ENCODE measurements around the gene QRICH1.

The QRICH1 gene

DNA sequence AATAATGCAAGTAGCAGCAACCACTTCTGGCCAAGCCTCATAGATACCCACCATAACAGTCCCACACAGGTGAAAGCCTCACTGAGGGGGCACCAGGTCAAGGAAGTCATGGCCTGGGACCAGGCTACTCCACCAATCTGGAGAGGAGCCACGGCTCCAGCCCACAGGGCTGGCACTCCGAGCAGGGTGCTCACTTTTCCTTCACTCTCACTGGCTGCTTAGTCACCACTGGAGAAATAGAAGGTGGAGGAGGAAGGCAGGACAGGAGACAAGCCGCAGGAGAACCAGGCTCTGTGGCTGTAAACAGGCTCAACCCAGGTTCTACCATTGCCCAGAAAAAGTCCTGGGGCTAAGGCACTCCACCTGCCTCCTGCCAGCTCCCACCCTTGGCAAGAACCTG, 25.6 kb upstream of the QRICH1 start:
- no peak for DNase-seq (ENCODE audit: low read depth)

DNA sequence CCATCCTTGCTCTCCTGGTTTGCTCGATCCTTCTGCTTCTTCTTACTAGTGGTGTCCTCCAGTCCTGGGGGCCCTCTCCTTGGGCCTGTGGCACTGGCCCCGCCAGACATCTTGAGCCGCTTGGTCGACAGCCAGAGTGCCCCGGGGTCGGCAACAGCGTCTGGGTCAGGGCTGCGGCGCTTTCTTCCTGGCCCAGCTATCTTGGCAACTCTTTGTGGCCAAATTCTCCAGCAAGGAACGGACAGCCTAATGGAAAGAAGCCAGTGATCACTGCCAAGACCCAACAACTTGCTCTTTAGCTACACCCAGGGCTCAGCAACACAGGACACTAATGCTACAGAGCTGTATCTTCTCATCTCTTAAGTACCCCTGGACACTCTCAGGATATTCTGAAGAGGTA, 25.2 kb upstream of the QRICH1 start:
- DNase-seq (ENCODE audit: low read depth) = no peak

DNA sequence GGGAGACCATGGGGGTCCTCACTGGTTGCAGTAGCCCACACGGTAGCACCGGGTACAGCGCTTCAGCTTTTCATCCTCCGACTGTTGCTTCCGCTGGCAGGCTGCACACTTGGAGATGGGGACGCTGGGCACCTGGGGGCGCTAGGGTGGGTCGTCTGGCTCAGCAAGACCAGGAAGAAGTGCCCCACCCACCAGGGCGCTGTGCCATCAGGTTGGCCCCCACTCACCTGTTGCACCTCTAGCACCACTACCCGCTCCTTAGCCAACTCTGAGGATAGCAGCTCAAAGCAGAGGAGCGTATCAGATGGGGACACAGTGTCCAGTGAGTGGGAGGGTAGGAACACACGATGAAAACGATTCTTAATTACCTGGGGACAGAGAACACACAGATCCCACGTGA, 18.4 kb upstream of the QRICH1 start:
- DNase-seq (ENCODE audit: low read depth) = no peak

DNA sequence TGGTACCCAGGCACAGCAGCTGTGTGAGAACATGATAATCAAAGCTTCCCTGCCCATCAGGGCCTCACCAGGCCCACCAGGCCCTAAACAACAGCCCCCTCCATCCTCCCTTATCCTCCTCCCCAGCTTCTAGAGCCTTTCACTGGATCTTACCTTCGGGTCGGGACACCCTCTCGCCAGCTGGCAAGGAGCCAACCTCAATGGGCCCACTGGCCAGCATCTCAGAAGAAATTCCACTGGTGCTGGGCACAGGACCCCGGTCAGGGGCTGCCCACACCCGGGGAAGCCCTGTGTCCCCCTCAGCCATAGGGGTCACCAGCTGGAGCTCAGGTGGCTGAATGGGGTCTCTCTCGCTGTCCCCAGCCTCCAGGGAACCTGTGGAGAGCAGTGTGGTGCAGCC, 17.5 kb upstream of the QRICH1 start:
- DNase-seq (ENCODE audit: low read depth) = no peak

DNA sequence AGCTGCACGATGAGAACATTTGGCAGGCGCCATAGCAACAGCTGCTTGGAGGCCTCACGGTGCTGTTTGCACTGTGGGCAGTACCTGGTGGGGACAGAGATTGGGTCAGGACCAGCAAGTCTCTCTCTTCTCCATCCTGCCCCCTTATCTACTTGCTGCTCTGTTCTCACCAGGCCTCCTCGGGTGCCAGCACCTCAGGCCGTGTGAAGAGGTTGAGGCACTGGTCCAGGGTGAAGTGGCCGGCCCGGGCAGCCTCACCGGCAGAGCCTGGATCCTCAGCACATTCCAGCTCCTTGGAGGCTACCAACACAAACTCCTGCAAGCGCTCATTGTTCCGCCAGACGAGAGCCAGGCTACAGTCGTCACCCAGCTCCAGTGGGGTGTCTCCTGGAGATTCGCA, 16.9 kb upstream of the QRICH1 start:
- DNase-seq (ENCODE audit: low read depth) = no peak

DNA sequence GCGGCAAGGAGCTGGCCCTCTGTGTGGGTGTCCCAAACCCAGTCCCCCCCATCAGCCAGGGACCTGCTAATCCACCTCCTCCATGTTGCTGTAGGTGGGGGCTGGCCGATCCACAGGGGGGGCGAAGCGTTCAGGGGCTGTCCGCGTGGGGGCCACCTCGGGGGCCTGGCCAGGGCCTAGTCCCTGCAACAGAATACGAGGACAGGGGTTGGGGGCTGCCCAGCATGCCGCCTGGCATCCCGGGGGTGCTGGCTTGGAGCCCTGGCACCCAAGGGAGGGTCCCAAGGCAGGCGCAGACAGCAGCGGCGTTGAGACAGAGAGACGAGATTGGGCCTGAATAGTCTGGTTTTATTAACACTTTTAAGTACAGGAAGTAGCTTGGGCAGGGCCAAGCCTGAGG, 14.5 kb upstream of the QRICH1 start:
- no peak for DNase-seq (ENCODE audit: low read depth)

DNA sequence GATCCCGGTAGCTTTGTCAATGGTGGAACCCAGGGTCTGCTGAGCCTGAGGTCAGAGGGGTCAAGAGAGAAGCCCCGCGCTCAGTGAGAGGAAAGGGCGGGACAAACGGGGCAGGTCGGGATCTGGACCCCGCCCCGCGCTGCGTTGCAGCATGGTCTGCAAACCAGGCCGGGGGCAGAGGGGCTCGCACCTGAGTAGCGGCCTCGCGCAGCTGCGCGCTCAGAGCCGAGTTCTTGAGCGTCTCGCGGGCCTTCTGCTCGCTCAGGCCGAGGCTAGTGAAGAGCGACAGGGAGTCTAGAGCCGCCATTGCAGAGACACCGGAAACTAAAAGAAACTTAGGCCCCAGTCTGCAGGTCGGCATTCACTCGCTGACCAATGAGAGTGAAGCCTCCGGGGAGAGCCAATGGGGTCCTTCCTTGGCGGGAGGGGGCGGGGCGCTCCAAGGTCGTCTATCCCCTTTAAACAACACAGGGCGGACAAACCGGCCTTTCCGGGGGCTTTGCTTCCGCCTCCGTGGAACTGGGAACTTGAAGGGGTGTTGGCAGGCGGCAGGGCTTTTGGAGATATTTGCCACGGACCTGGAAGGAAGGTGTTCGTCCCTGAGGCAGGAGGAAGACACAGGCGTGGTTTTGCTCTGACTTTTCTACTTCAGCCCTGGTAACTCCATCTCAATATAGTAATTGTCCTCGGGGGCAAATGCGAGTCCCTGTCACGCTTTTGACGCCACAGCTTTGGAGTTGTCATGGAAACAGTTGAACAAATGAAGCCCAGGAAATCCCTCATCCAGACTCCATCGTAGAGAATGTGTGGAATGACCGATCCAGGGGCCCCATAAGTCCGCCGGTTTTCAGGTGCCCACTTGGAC, 10.8 kb upstream of the QRICH1 start, which contains the start of gene QARS1:
Gene QARS1 (minus strand): TSS at position 331 of the 865 bp plus-strand sequence. CDS start 24 bp downstream, at position 307.
- DNase-seq (ENCODE audit: low read depth) = peak; percentile 81

DNA sequence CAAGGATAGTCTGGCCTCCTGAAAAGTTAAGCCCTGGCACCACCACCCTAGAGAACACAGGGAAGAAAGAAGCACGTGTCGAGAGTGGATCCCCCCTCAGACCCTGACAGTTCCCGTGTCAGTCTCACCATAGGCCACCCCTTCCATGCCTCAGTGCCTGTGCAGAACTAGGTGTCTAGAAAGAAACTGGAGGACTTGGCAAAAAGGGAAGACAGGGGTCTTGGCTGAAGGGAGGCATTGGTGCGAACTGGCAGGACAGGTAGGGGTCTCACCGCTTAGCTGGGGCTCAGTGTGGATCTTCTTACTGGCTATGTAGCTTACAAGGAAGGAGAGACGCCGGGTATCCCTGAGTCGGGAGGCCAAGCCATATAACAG, 10.2 kb upstream of the QRICH1 start:
- no peak for DNase-seq (ENCODE audit: low read depth)

DNA sequence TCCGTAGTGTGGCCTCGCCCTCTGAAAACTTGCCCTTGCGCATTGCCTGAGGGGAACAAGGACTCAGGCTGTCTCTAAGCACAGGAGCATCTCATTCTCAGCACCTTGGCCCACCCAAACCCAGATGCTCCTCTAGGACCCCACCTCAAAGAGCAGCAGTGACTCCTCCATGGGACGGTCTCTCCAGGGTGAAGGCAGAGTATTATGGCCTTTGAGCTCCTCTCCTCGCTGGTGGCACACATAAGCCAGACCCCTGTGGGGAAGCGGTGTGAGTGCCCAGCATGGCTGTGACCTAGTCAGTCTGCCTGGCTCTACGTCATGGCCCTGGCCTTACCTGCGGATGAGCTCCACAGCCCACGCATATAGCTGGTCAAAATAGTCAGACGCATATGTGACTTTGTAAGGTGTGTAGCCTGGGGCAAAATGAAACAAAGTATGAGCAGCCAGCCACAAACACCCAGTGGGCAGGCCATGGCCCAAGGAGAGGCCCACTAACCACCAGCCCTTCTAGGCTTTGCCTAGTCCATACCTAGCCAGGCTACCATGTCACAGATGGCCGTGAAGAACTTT, 6.3 kb upstream of the QRICH1 start:
- DNase-seq (ENCODE audit: low read depth) = no peak

DNA sequence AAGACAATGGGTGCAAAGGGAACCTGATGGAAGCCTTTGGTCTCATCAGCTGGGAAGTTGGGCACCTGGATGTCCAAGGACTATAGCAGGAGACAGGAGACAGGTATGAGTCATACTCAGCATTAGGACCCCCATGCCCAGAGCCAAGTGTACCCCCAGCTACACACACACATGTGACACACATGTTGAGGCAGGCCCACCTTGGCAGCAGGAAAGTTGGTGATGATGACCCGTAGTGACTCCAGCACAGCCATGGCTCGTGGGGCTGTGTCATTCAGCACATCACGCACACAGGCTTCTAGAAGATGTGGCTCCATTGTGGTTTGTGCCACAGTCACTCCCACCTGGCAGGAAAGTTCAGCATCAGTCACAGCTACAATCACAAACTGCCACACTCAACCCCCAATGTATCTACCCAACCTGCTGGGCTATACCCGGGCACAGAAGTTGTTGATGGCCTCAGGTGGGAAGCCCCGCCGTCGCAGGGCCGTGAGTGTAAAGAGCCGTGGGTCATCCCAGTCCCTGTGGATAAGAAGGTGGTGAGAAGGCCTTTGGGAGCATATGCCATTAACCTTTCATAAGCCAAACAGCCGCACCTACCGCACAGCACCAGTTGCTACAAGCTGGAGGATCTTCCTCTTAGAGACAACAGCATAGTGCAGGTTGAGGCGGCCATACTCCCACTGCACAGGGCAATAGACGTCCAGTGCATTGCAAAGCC, 5.2 kb upstream of the QRICH1 start:
- no peak for DNase-seq (ENCODE audit: low read depth)

DNA sequence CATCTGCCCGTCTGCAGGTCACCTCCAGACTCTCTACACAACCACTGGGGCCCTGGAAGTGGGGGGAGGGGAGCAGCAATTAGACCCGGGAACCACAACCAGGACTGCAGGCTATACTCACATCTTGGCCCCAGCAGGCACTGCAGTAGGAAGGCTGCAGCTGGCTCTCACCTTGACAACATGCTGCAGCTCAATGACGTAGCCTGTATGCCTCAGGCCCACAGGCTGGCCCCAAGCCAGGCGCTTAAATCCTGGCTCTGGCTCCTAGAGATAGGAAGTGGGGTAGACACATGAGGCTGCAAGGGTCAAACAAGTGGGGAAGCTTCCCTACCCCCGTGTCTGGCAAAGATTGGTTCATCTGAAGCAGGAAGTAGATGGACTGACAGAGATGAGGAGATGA, 4.6 kb upstream of the QRICH1 start:
- DNase-seq (ENCODE audit: low read depth) = no peak

DNA sequence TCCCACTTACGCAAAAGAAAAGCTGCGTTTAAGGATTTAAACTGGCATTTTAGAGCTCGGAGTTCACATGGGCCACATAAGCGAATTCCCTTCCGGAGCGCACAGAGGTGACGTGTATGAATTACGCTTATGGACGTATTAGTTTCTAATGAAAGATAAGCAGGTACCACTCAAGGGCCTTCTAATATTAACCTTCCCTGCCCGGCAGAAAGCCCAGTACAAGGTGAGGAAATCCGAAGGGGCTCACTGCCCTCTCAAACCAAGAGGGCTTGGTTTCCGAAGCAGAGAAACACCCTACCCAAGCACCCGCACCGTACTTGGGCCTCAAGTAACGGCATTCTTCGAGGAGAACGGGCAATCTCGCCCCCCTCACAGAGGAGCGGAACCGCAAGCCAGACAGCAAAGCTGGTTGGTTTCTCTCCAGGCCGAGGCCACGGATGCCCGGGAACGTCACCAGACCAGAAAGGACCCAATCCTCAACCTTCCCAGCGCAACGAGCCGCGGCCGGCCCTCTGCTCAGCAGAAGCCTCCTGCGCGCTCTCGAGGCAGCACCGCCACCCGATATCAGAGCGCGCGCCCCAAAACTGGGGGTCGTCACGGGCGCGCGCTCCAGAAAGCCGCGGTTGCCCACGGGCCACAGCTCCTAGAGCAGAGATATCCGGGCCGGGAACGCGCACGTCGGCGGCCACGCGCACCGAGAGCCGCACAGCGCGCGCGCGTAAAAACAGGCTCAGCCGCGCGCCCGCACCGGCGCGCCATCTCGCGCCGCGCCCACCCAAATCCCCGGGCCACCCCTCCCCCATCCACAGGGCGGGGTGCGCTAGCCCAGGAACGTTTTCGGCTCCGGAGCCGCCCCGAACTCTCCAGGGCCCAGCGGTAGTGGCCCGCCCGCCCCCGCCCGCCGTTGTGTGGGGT, 676 bp downstream of the QRICH1 start:
- peak; percentile 59 for DNase-seq (ENCODE audit: low read depth)

DNA sequence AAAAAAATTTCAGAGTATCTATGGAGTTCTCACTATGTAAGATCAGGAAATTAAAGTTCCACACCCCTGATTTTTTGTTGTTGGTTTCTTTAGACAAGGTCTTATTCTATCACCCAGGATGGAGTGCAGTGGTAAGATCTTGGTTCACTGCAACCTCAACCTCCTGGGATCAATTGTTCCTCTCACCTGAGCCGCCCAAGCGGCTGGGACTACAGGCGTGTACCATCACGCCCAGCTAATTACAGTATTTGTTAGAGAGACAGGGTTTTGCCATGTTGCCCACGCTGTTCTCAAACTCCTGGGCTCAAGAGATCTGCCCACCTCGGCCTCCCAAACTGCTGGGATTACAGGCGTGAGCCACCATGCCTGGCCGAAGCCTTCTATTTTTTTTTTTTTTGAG, 12.4 kb downstream of the QRICH1 start:
- no peak for DNase-seq (ENCODE audit: low read depth)

DNA sequence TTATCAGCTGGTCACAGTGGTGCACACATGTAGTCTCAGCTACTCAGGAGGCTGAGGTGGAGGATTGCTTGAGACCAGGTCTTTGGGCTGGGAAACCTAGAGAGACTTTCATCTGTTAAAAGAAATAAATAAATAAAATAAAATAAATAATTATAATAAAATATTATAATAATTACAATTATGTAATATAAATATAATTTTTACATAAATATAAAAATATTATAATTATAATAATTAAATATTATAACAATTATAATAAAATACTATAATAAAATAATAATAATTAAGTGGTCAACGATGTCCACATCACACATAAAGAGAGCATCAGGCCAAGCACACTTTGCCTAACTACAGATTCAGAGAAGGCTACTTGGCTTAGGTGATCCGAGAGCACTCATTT, 14.6 kb downstream of the QRICH1 start:
- DNase-seq (ENCODE audit: low read depth) = no peak

DNA sequence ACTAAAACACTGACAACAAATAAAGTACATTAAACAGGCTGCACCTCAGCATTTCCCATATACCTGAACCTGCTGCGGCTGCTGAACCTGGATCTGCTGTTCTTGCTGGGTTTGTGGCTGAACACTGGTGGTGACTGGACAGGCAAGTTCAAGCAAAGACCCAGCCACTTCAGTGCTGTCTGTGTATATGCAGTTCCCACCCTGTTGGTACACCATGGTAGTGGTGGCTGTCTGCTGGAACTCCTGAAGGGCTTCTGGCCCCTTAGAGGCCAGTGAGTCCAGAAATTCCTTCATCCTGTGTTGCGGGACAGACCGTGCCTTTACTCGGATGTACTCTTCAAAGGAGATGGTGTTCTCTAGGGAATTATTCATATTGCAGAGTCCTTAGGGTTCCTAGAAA, 17.2 kb downstream of the QRICH1 start:
- DNase-seq (ENCODE audit: low read depth) = no peak

DNA sequence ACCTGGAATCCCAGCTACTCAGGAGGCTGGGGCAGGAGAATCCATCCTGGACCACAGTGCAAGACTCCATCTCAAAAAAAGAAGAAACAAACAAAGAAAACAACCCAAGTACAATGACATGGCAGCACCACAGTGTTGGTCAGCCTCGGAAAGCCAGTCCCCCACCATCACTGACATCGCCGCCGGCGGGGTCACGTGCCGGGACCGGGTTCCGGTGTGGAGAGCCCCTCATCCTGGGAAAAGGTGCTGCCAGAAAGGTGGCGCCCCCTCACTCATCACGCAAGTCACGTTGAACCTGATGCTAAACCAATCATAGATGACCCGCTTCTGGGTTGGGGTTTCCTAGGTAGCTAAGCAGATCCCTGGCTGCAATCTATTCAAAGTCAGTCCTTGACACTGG, 17.8 kb downstream of the QRICH1 start:
- DNase-seq (ENCODE audit: low read depth) = no peak

DNA sequence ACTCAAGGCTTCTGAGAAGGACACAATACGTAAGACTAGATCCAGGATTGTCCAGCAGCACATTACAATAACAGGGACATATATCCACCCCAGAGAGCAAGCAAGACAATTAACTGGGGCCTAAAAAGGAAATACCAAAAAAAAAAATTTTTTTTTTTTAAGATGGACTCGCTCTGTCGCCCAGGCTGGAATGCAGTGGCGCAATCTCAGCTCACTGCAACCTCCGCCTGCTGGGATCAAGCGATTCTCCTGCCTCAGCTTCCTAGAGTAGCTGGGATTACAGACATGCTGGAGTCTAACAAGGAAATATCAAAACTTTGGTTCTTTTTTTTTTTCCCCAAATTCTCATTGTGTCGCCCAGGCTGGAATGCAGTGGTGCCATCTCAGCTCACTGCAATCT, 35.9 kb downstream of the QRICH1 start:
- no peak for DNase-seq (ENCODE audit: low read depth)

DNA sequence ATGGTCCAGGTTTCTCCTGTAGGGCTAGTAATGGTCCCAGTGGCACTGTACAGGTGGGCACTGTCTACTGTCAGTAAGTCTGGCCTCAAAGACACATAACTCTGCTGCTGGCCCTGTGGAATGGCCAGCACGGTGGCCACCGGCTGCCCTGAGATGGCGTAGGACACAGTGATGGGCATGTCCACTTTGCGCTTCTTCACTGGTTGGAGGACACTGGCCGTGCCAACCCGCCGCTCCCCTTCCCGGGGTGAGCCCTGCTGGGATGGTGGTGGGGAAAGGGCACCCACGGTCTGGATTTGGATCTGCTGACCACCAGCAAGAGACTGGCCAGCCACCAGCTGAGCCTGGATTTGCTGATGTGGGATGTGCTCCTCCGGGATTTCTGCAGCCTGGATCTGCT, 36.6 kb downstream of the QRICH1 start:
- DNase-seq (ENCODE audit: low read depth) = no peak

DNA sequence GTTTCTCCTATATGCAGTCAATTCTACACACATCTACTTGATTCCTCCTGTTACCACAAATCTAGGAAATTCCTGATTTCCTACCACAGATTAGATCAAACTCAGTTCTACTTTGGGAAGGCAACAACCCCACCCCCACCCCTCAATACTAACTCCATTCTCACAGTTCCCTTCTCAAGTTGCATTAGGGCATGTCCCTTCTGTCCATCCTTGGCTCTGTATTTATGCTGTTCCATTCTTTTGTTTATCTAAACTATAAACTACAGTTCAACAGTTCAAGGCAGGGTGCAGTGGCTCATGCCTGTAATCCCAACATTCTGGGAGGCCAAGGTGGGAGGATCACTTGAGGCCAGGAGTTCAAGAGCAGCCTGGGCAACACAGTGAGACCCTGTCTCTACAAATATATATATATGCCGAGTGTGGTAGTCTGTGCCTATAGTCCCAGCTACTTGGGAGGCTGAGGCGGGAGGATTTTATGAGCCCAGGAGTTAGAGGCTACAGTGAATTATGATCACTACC, 39.5 kb downstream of the QRICH1 start:
- no peak for DNase-seq (ENCODE audit: low read depth)

DNA sequence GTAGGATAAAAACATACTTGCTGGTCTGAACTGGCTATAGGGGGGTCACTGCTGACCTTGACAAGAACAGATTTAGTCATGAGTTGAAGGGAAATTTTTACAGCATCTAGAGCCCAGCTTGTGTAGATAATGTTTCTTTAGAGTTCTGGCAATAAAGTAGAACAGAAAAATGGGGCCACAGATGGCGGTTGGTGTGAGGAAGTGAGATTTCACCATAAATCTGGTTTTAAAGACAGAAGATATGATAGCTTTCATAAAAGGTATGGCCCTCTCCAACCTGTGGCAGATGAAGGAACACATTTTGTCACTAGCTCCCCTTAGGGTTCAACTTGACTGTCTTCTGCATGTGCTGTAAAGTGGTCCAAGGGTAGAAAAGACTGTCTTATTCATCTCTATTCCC, 40.3 kb downstream of the QRICH1 start:
- no peak for DNase-seq (ENCODE audit: low read depth)

DNA sequence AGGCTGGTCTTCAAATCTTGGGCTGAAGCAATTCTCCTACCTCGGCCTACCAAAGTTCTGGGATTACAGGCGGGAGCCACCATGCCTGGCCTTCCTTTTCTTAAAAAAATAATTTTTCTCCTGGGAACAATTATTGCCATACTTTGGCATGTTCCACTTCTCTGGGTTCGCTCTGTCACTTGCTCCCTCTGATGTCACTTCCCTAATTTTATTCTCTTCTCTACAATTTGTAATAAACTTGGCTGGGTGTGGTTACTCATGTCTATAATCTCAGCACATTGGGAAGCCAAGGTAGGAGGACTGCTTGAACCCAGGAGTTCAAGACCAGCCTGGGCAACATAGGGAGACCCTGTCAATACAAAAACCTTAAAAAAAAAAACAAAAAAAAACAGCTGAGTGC, 58.6 kb downstream of the QRICH1 start:
- DNase-seq (ENCODE audit: low read depth) = no peak

DNA sequence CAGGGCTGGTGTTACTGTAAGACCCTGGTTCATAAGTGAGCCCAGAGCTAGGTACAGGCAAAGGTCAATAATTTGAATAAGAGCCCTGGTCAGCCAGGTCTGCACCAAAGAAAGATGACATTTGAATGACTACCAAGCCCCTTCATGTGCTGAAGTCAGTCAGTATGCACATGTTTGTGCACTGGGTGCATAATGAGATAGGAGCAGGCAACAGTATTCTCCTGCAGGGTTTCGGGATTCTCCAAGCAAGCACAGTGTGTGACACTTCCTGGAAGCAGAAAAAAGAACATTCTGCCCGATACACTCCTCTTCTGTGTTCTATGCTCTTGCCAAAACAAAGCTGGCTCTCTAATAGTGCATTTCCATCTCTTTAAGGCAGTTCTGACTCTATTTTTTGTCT, 59.2 kb downstream of the QRICH1 start:
- no peak for DNase-seq (ENCODE audit: low read depth)

Data from HS-27A (cell line).